Loucy (cell line): ENCODE results near the gene D2HGDH.

Experiments
- H2AFZ ChIP-seq: fragments of 200-600 bp; sonication (generic); 2 replicates; pipeline ENCODE4 v1.6.0; 2016; ENCODE audit warnings: antibody characterized with exemption, mild to moderate bottlenecking, low read length, moderate library complexity
- H3F3A ChIP-seq: fragments of 200-600 bp; 2 replicates; pipeline ENCODE4 v1.6.0; 2016; ENCODE audit warnings: antibody characterized with exemption, low read depth, mild to moderate bottlenecking
- H3K27me3 ChIP-seq: fragments of 200-600 bp; sonication (generic); 2 replicates; pipeline ENCODE4 v1.6.1; 2014; ENCODE audit warnings: low read length, mild to moderate bottlenecking; ENCODE audit not compliant: insufficient read depth, poor library complexity, severe bottlenecking
- H3K36me3 ChIP-seq: fragments of 200-600 bp; sonication (generic); 2 replicates; pipeline ENCODE4 v1.6.1; 2016; ENCODE audit warnings: low read length; ENCODE audit not compliant: insufficient read depth
- H3K4me1 ChIP-seq: fragments of 200-600 bp; sonication (generic); 2 replicates; pipeline ENCODE4 v1.5.1; 2014; ENCODE audit warnings: low read length, mild to moderate bottlenecking; ENCODE audit not compliant: insufficient read depth, poor library complexity, severe bottlenecking
- H3K4me2 ChIP-seq: fragments of 200-600 bp; sonication (generic); 2 replicates; pipeline ENCODE4 v1.6.0; 2014; ENCODE audit warnings: antibody characterized with exemption, low read length, low read depth, mild to moderate bottlenecking; ENCODE audit not compliant: poor library complexity, severe bottlenecking
- H3K4me3 ChIP-seq: fragments of 200-600 bp; sonication (generic); 2 replicates; pipeline ENCODE4 v1.5.1; 2014; ENCODE audit warnings: low read length, mild to moderate bottlenecking, mixed read lengths; ENCODE audit not compliant: poor library complexity, severe bottlenecking
- H3K79me2 ChIP-seq: fragments of 200-600 bp; sonication (generic); 2 replicates; pipeline ENCODE4 v1.6.1; 2014; ENCODE audit warnings: low read length; ENCODE audit not compliant: insufficient read depth
- H3K9ac ChIP-seq: fragments of 200-600 bp; sonication (generic); 2 replicates; pipeline ENCODE4 v1.6.0; 2014; ENCODE audit warnings: mild to moderate bottlenecking, low read depth, low read length, moderate library complexity; ENCODE audit not compliant: poor library complexity, severe bottlenecking
- H3K9me2 ChIP-seq: fragments of 200-600 bp; sonication (generic); replicated peaks from 2 replicates; pipeline ENCODE4 v1.6.1; 2016; ENCODE audit warnings: low read depth, low read length, mixed read lengths
- H3K9me3 ChIP-seq: fragments of 200-600 bp; sonication (generic); 2 replicates; pipeline ENCODE4 v1.6.1; 2014; ENCODE audit warnings: mild to moderate bottlenecking, antibody characterized with exemption, low read length, low read depth; ENCODE audit not compliant: insufficient read depth
- H4K20me1 ChIP-seq: fragments of 200-600 bp; sonication (generic); 2 replicates; pipeline ENCODE4 v1.6.0; 2014; ENCODE audit warnings: antibody characterized with exemption, low read length, mild to moderate bottlenecking; ENCODE audit not compliant: insufficient read depth, poor library complexity, severe bottlenecking
- CTCF ChIP-seq: fragments of 200-600 bp; sonication (generic); conservative IDR thresholded peaks from 2 replicates; pipeline ENCODE4 v1.5.1; 2014; ENCODE audit warnings: mild to moderate bottlenecking, antibody characterized with exemption, low read length
- EZH2phosphoT487 ChIP-seq: fragments of 200-600 bp; IDR thresholded peaks from 2 replicates; pipeline ENCODE4 v1.6.1; 2018; ENCODE audit warnings: antibody characterized with exemption, mild to moderate bottlenecking, moderate library complexity, borderline replicate concordance

D2HGDH gene

DNA sequence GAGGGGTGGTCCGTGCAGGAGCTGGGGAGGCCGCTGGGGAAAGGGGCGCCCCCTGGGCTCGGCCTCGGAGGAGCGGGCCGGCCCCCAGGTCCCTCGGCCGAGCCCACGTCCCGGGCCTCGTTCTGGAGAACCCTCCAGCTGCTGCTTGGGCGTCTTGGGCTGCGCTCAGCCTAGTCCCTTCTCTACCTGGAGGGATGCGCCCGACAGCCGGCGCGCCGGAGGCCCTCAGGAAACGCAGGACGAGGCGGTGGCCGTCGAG, 293 bp upstream of the D2HGDH start:
- H3K4me3 ChIP-seq, result peak overlapping the region; percentile 93
- H3F3A ChIP-seq, result no peaks in the 10 kb centered on the region
- H2AFZ ChIP-seq, result peak overlapping the region; percentile 95
- peaks cover 38% of the 10 kb centered on the region for H3K4me1 ChIP-seq
- no peak overlapping the region for H3K9ac ChIP-seq
- H3K9me3 ChIP-seq, result no peaks in the 10 kb centered on the region
- no peaks in the 10 kb centered on the region for H3K27me3 ChIP-seq
- no peaks in the 10 kb centered on the region for H3K9me2 ChIP-seq
- TF ChIP-seq CTCF (peak; percentile 25; the same call in 1 of the 2 replicates), EZH2phosphoT487 (no peak)
- no peaks in the 10 kb centered on the region for H3K36me3 ChIP-seq
- peaks cover 6% of the 10 kb centered on the region; the same call in 1 of the 2 replicates for H3K79me2 ChIP-seq
- peak overlapping the region; percentile 74 for H3K4me2 ChIP-seq
- H4K20me1 ChIP-seq, result peaks cover 2% of the 10 kb centered on the region

DNA sequence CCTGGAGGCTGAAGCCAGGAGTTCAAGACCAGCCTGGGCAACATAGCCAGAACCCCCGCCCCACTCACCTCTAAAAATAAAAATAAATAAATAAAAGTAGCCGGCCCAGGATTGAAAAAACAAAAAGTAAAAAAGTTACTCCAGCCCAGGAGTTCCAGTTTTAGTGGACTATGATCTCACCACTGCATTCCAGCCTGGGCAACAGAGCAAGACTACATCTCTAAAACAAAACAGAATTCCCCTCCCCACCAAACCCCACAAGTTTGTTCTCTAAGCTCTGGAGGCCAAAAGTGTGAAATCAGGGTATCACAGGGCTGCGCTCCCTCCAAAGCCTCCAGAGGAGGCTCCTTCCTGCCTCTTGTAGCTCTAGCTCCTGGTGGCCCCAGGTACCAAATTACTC, 1.7 kb downstream of the D2HGDH start:
- Histone ChIP-seq H3K4me3 (peak overlapping the region; percentile 93), H3K9ac (no peak overlapping the region), H2AFZ (no peak overlapping the region), H3K4me2 (peak overlapping the region; percentile 78), H3K9me3 (no peaks in the 10 kb centered on the region), H3F3A (no peaks in the 10 kb centered on the region), H3K27me3 (no peaks in the 10 kb centered on the region), H3K79me2 (peaks cover 6% of the 10 kb centered on the region; the same call in 1 of the 2 replicates), H4K20me1 (peaks cover 2% of the 10 kb centered on the region), H3K9me2 (no peaks in the 10 kb centered on the region), H3K36me3 (no peaks in the 10 kb centered on the region), H3K4me1 (peaks cover 47% of the 10 kb centered on the region)
- no peak for TF ChIP-seq CTCF
- no peak for TF ChIP-seq EZH2phosphoT487

GRCh38 chr2:241738040-241738686, 3.7 kb downstream of the D2HGDH start:
- peak overlapping the region; percentile 11 for H3K4me2 ChIP-seq

More at GRCh38 chr2:241738040-241738686, 3.7 kb downstream of the D2HGDH start:
- Histone ChIP-seq H3K9me2 (no peaks in the 10 kb centered on the region), H2AFZ (no peak overlapping the region), H3K4me3 (no peak overlapping the region), H3F3A (no peaks in the 10 kb centered on the region), H3K4me1 (peaks cover 49% of the 10 kb centered on the region), H3K27me3 (no peaks in the 10 kb centered on the region), H4K20me1 (peaks cover 2% of the 10 kb centered on the region), H3K36me3 (no peaks in the 10 kb centered on the region), H3K9me3 (no peaks in the 10 kb centered on the region), H3K79me2 (peaks cover 6% of the 10 kb centered on the region; the same call in 1 of the 2 replicates), H3K9ac (no peak overlapping the region)
- TF ChIP-seq CTCF (no peak), EZH2phosphoT487 (no peak)
